ENCODE measurements around the gene PRKD1. TPM values are rescaled to one million over a fixed set of nuclear protein-coding genes. Genes with fewer than 3 reads are reported as not detected.

PRKD1 gene
- total RNA-seq, 1 experiment from 2014 or later = 11.6 TPM

- no peak overlapping the region for H3K4me3 ChIP-seq
- no peaks in the 10 kb centered on the region for H3K9me3 ChIP-seq (replicated peaks)
- no peak overlapping the region for H3K27ac ChIP-seq
- no peaks in the 10 kb centered on the region for H3K36me3 ChIP-seq
- DNase-seq = peak in 1 of 2 experiments; percentile 33
- no peaks in the 10 kb centered on the region for H3K27me3 ChIP-seq
- H3K4me1 ChIP-seq = no peaks in the 10 kb centered on the region
Observed at GRCh38 chr14:29536886-29537511, 390.6 kb downstream of the PRKD1 start.

- H3K4me3 ChIP-seq = no peak overlapping the region
Observed at GRCh38 chr14:29529418-29529817, 398.2 kb downstream of the PRKD1 start.

GRCh38 chr14:29528889-29529288, 398.8 kb downstream of the PRKD1 start:
- H3K27ac ChIP-seq = no peak overlapping the region
- no peaks in the 10 kb centered on the region for H3K9me3 ChIP-seq (replicated peaks)
- no peaks in the 10 kb centered on the region for H3K27me3 ChIP-seq
- no peak overlapping the region for H3K4me3 ChIP-seq
- no peak for DNase-seq
- H3K36me3 ChIP-seq = no peaks in the 10 kb centered on the region
- H3K4me1 ChIP-seq = no peaks in the 10 kb centered on the region

More at GRCh38 chr14:29529418-29529817, 398.2 kb downstream of the PRKD1 start:
- H3K36me3 ChIP-seq = no peaks in the 10 kb centered on the region
- H3K9me3 ChIP-seq (replicated peaks) = no peaks in the 10 kb centered on the region
- peak; percentile 19 to 58 for DNase-seq
- H3K27ac ChIP-seq = no peak overlapping the region
- no peaks in the 10 kb centered on the region for H3K4me1 ChIP-seq
- no peaks in the 10 kb centered on the region for H3K27me3 ChIP-seq

GRCh38 chr14:29527286-29527685, 400.4 kb downstream of the PRKD1 start:
- Histone ChIP-seq H3K4me3 (no peak overlapping the region), H3K27ac (no peak overlapping the region), H3K36me3 (no peaks in the 10 kb centered on the region), H3K9me3 (replicated peaks) (no peaks in the 10 kb centered on the region), H3K4me1 (no peaks in the 10 kb centered on the region), H3K27me3 (no peaks in the 10 kb centered on the region)
- DNase-seq = no peak

Data from SJCRH30 (cell line).